Thyroid gland (tissue), 4 donors: ENCODE data around the gene TIMM29.

Experiments
- POLR2A ChIP-seq, 2 donors: fragments of 450-650 bp; IDR thresholded peaks; one replicate each; pipeline ENCODE4 v1.6.1; 2017; ENCODE audit warnings: antibody characterized with exemption in 2 of 2, mild to moderate bottlenecking in 2 of 2, moderate library complexity in 1 of 2
- TF ChIP-seq, protein P1 (sequence below), 6 experiments: fragments of 200-600 bp in 3 of 6; fragments of 450-650 bp in 3 of 6; sonication (generic) in 3 of 6; IDR thresholded peaks; one replicate each; pipeline ENCODE4 v1.5.1; 2016 to 2019; ENCODE audit warnings: antibody characterized with exemption in 6 of 6, mild to moderate bottlenecking in 2 of 6, inconsistent platforms in 1 of 6, moderate library complexity in 1 of 6

DNA sequence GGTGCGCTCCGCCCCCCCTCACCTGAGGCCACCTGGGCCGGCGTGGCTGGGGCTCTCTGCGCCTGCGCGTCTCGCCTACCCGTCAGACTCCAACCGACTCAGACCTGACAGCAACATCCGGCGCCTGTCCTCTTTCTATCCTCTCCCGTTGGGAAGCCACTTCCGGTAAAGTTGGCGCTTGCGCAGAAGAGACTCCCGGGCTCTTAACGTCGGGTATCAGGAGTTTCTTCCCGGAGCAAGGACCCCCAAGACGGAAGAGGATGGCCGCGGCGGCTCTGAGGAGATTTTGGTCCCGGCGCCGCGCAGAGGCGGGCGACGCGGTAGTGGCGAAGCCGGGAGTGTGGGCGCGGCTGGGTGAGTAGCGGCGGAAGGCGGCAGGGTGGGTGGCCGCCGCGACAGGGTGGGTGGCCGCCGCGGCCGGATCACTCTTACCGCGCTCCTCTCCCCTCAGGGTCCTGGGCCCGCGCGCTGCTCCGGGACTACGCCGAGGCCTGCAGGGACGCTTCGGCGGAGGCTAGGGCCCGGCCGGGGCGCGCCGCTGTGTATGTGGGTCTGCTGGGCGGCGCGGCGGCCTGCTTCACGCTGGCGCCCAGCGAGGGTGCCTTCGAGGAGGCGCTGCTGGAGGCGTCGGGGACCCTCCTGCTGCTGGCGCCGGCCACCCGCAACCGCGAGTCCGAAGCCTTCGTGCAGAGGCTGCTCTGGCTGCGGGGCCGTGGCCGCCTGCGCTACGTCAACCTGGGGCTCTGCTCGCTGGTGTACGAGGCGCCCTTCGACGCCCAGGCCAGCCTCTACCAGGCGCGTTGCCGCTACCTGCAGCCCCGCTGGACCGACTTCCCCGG, at the start of gene TIMM29, which contains the start of gene YIPF2:
- TF ChIP-seq, protein P1, sequence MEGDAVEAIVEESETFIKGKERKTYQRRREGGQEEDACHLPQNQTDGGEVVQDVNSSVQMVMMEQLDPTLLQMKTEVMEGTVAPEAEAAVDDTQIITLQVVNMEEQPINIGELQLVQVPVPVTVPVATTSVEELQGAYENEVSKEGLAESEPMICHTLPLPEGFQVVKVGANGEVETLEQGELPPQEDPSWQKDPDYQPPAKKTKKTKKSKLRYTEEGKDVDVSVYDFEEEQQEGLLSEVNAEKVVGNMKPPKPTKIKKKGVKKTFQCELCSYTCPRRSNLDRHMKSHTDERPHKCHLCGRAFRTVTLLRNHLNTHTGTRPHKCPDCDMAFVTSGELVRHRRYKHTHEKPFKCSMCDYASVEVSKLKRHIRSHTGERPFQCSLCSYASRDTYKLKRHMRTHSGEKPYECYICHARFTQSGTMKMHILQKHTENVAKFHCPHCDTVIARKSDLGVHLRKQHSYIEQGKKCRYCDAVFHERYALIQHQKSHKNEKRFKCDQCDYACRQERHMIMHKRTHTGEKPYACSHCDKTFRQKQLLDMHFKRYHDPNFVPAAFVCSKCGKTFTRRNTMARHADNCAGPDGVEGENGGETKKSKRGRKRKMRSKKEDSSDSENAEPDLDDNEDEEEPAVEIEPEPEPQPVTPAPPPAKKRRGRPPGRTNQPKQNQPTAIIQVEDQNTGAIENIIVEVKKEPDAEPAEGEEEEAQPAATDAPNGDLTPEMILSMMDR (IDR thresholded peaks at IDR 0.05) = peak in 1 of 6 experiments; percentile 9
- TF ChIP-seq POLR2A (IDR thresholded peaks at IDR 0.05) = peak; percentile 4 to 75
